Measurements from ENCODE around the gene CD7. TPM values are rescaled to one million over a fixed set of nuclear protein-coding genes. Genes with fewer than 3 reads are reported as not detected.

Gene CD7
- total and polyA plus RNA-seq, 2 donors from 2014 or later: 1.0 to 9.2 TPM

DNA sequence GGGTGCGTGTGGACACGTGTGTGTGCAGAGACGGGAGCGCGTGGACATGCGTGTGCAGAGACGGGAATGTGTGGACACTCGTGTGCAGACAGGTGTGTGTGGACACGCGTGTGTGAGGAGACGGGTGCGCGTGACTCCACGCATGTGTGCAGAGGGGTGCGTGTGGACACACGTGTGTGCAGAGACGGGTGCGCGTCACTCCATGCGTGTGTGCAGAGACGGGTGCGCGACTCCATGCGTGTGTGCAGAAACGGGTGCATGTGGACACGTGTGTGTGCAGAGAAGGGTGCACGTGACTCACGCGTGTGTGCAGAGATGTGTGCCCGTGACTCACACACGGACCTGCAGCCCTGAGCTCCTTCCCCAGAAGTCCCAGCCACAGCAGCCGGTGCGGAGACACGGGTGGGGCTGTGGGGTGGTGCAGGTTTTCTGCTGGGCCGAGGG is 2.2 kb upstream of the CD7 start:
- Histone ChIP-seq H3K36me3 (ENCODE audit: control insufficient read depth in 2 of 3, insufficient read depth in 3 of 3, low read length in 3 of 3) (no peaks in the 10 kb centered on the region), H3K9ac (ENCODE audit: low read length in 3 of 3) (no peak overlapping the region), H3K9me3 (ENCODE audit: control insufficient read depth in 2 of 3, insufficient read depth in 1 of 3, low read length in 3 of 3) (no peaks in the 10 kb centered on the region), H3K27me3 (ENCODE audit: control insufficient read depth, insufficient read depth, low read length) (no peaks in the 10 kb centered on the region), H3K27ac (ENCODE audit: low read depth in 2 of 2, low read length in 2 of 2) (no peak overlapping the region), H3K4me1 (ENCODE audit: control insufficient read depth in 2 of 3, insufficient read depth in 2 of 3, low read depth in 1 of 3, low read length in 3 of 3) (no peaks in the 10 kb centered on the region), H3K4me3 (ENCODE audit: low read length in 3 of 3) (no peak overlapping the region)
- FAIRE-seq: no peak
- TF ChIP-seq, protein P1, sequence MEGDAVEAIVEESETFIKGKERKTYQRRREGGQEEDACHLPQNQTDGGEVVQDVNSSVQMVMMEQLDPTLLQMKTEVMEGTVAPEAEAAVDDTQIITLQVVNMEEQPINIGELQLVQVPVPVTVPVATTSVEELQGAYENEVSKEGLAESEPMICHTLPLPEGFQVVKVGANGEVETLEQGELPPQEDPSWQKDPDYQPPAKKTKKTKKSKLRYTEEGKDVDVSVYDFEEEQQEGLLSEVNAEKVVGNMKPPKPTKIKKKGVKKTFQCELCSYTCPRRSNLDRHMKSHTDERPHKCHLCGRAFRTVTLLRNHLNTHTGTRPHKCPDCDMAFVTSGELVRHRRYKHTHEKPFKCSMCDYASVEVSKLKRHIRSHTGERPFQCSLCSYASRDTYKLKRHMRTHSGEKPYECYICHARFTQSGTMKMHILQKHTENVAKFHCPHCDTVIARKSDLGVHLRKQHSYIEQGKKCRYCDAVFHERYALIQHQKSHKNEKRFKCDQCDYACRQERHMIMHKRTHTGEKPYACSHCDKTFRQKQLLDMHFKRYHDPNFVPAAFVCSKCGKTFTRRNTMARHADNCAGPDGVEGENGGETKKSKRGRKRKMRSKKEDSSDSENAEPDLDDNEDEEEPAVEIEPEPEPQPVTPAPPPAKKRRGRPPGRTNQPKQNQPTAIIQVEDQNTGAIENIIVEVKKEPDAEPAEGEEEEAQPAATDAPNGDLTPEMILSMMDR (IDR thresholded peaks at IDR 0.05; ENCODE audit: borderline replicate concordance, extremely low read depth, insufficient read depth): no peak
- peak in 1 of 5 donors; percentile 73 for DNase-seq
- intact Hi-C loops (cut with DNase I): loop anchor here (10.0 kb wide), 2 partner anchors 85 to 115 kb away; no protein-coding TSS in a partner anchor

DNA sequence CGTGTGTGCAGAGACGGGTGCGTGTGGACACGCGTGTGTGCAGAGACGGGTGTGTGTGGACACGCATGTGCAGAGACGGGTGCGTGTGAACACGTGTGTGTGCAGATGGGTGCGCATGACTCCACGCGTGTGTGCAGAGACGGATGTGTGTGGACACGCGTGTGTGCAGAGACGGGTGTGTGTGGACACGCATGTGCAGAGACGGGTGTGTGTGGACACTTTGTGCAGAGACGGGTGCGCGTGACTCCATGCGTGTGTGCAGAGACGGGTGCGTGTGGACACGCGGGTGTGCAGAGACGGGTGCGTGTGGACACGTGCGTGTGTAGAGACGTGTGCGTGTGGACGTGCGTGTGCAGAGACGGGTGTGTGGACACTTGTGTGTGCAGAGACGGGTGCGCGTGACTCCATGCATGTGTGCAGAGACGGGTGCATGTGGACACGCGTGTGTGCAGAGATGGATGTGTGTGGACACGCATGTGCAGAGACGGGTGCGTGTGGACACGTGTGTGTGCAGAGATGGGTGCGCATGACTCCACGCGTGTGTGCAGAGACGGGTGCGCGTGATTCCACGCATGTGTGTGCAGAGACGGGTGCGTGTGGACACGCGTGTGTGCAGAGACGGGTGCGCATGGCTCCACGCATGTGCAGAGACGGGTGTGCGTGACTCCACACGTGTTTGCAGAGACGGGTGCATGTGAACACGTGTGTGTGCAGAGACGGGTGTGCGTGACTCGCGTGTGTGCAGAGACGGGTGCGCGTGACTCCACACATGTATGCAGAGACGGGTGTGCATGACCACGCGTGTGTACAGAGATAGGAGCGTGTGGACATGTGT is 1.6 kb upstream of the CD7 start:
- DNase-seq (peak in 1 of 5 donors; percentile 78), FAIRE-seq (no peak)
- TF ChIP-seq, protein P1 (IDR thresholded peaks at IDR 0.05; ENCODE audit: borderline replicate concordance, extremely low read depth, insufficient read depth): no peak
- Histone ChIP-seq H3K9me3 (ENCODE audit: control insufficient read depth in 2 of 3, insufficient read depth in 1 of 3, low read length in 3 of 3) (no peaks in the 10 kb centered on the region), H3K27ac (ENCODE audit: low read depth in 2 of 2, low read length in 2 of 2) (no peak overlapping the region), H3K9ac (ENCODE audit: low read length in 3 of 3) (no peak overlapping the region), H3K36me3 (ENCODE audit: control insufficient read depth in 2 of 3, insufficient read depth in 3 of 3, low read length in 3 of 3) (no peaks in the 10 kb centered on the region), H3K4me1 (ENCODE audit: control insufficient read depth in 2 of 3, insufficient read depth in 2 of 3, low read depth in 1 of 3, low read length in 3 of 3) (no peaks in the 10 kb centered on the region), H3K4me3 (ENCODE audit: low read length in 3 of 3) (no peak overlapping the region), H3K27me3 (ENCODE audit: control insufficient read depth, insufficient read depth, low read length) (no peaks in the 10 kb centered on the region)
- intact Hi-C loops (cut with DNase I): no loop called here

DNA sequence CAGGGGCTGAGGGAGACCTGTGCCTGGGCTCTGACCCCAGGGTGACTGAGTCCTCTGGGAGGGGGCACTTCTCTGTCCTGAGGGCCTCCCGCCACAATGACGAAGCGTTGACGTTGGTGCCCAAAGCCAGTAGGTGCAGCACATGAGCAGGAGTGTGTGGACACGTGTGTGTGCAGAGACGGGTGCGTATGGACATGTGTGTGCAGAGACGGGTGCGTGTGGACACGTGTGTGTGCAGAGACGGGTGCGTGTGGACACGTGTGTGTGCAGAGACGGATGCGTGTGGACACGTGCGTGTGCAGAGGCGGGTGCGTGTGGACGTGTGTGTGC is 726 bp upstream of the CD7 start:
- H3K36me3 ChIP-seq (ENCODE audit: control insufficient read depth in 2 of 3, insufficient read depth in 3 of 3, low read length in 3 of 3): no peaks in the 10 kb centered on the region
- H3K27me3 ChIP-seq (ENCODE audit: control insufficient read depth, insufficient read depth, low read length): no peaks in the 10 kb centered on the region
- no peaks in the 10 kb centered on the region for H3K4me1 ChIP-seq (ENCODE audit: control insufficient read depth in 2 of 3, insufficient read depth in 2 of 3, low read depth in 1 of 3, low read length in 3 of 3)
- FAIRE-seq (no peak), DNase-seq (peak in 1 of 5 donors; percentile 68)
- H3K9me3 ChIP-seq (ENCODE audit: control insufficient read depth in 2 of 3, insufficient read depth in 1 of 3, low read length in 3 of 3): no peaks in the 10 kb centered on the region
- H3K4me3 ChIP-seq (ENCODE audit: low read length in 3 of 3): no peak overlapping the region
- intact Hi-C loops (cut with DNase I): no loop called here
- H3K9ac ChIP-seq (ENCODE audit: low read length in 3 of 3): no peak overlapping the region
- H3K27ac ChIP-seq (ENCODE audit: low read depth in 2 of 2, low read length in 2 of 2): no peak overlapping the region
- TF ChIP-seq, protein P1 (IDR thresholded peaks at IDR 0.05; ENCODE audit: borderline replicate concordance, extremely low read depth, insufficient read depth): no peak
